Measurements from ENCODE around the gene INAFM2. TPM values are rescaled to one million over a fixed set of nuclear protein-coding genes. Genes with fewer than 3 reads are reported as not detected.

Gene INAFM2
- polyA plus RNA-seq, 3 donors = 5.1 to 19.6 (median 8.3) TPM

DNA sequence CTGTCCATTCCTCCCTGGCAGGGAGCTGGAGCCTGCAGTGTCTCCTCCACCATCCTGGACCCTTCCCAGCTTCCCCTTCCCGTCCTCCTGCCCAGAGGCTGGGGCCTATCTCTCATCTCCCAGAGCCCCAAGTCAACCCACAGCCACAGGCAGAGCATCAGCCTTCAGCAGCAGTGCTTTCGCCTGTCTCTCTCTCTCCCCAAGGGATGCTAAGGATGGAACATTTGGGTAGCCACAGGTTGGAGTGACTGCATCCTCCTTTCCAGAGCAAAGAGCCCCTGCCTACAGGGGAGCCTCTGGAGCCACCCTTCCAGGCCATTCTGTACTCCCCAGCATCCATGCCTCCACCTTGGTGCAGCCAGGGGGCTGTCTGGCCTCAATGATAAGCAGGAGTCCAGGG lies 19.9 kb upstream of the INAFM2 start:
- Histone ChIP-seq H3K9ac (ENCODE audit: insufficient read depth, low read length, poor library complexity, severe bottlenecking) (no peak overlapping the region), H2AFZ (ENCODE audit: insufficient read depth, low read depth, low read length, poor library complexity, severe bottlenecking) (no peak overlapping the region), H3K27ac (ENCODE audit: low read depth in 1 of 2, low read length in 2 of 2) (no peak overlapping the region), H4K20me1 (ENCODE audit: insufficient read depth, low read length) (peaks cover 84% of the 10 kb centered on the region), H3K27me3 (ENCODE audit: control insufficient read depth in 2 of 2, insufficient read depth in 2 of 2, low read length in 2 of 2) (no peaks in the 10 kb centered on the region), H3K4me1 (ENCODE audit: control insufficient read depth in 1 of 2, insufficient read depth in 2 of 2, low read length in 2 of 2) (peaks cover 48 to 69% of the 10 kb centered on the region in 2 donors), H3K9me3 (replicated peaks in 1 of 2; ENCODE audit: control insufficient read depth in 1 of 2, insufficient read depth in 1 of 2, low read length in 2 of 2) (no peaks in the 10 kb centered on the region), H3K4me2 (replicated peaks; ENCODE audit: extremely low read depth, low read length, poor library complexity, severe bottlenecking) (no peak overlapping the region), H3K36me3 (replicated peaks in 1 of 2; ENCODE audit: control insufficient read depth in 1 of 2, insufficient read depth in 2 of 2, low read length in 2 of 2) (peaks cover 56 to 73% of the 10 kb centered on the region in 2 donors), H3K79me2 (ENCODE audit: insufficient read depth, low read length) (peaks cover 92% of the 10 kb centered on the region), H3K4me3 (replicated peaks in 1 of 3; ENCODE audit: low read depth in 2 of 3, low read length in 3 of 3) (no peak overlapping the region)
- no peak for DNase-seq
- peak overlapping the region in 4 of 7 donors; percentile 37 to 75 (median 63) for H3K27ac Mint-ChIP-seq
- peaks cover 0 to 2% (median 0%) of the 10 kb centered on the region in 3 donors for H3K27me3 Mint-ChIP-seq (ENCODE audit: low read depth in 3 of 3)
- intact Hi-C loops (cut with micrococcal nuclease) = no loop called here
- peaks cover 55 to 70% of the 10 kb centered on the region in 2 donors for H3K36me3 Mint-ChIP-seq
- H3K4me1 Mint-ChIP-seq = peaks cover 64% of the 10 kb centered on the region
- 80% methylated on average over 1 of the region's 2 CpGs for WGBS (ENCODE audit: insufficient coverage)
- no peaks in the 10 kb centered on the region for H3K9me3 Mint-ChIP-seq
- H3K4me3 Mint-ChIP-seq = no peak overlapping the region
- TF ChIP-seq, protein P1, sequence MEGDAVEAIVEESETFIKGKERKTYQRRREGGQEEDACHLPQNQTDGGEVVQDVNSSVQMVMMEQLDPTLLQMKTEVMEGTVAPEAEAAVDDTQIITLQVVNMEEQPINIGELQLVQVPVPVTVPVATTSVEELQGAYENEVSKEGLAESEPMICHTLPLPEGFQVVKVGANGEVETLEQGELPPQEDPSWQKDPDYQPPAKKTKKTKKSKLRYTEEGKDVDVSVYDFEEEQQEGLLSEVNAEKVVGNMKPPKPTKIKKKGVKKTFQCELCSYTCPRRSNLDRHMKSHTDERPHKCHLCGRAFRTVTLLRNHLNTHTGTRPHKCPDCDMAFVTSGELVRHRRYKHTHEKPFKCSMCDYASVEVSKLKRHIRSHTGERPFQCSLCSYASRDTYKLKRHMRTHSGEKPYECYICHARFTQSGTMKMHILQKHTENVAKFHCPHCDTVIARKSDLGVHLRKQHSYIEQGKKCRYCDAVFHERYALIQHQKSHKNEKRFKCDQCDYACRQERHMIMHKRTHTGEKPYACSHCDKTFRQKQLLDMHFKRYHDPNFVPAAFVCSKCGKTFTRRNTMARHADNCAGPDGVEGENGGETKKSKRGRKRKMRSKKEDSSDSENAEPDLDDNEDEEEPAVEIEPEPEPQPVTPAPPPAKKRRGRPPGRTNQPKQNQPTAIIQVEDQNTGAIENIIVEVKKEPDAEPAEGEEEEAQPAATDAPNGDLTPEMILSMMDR (IDR thresholded peaks at IDR 0.05) = no peak

DNA sequence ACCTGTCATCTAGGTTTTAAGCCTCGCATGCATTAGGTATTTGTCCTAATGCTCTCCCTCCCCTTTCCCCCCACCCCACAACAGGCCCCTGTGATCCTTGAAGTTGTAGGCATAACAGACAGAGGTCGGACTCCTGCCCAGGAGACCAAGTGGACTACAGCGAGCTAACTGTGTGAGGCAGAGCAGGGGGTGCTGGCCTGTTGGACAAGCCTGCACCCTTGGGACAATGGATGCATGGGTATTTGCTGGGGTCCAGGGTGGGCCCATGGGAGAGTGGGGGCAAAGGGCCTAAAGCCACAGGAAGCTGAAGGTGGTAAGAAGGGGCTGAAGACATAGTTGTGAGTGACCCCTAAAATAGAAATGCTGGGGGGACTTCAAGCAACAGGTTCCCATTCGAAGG lies 18.2 kb upstream of the INAFM2 start:
- Histone ChIP-seq H3K9me3 (replicated peaks in 1 of 2; ENCODE audit: control insufficient read depth in 1 of 2, insufficient read depth in 1 of 2, low read length in 2 of 2) (no peaks in the 10 kb centered on the region), H3K4me1 (ENCODE audit: control insufficient read depth in 1 of 2, insufficient read depth in 2 of 2, low read length in 2 of 2) (peaks cover 65 to 86% of the 10 kb centered on the region in 2 donors), H3K27ac (ENCODE audit: low read depth in 1 of 2, low read length in 2 of 2) (peak overlapping the region in 1 of 2 donors; percentile 75), H3K27me3 (ENCODE audit: control insufficient read depth in 2 of 2, insufficient read depth in 2 of 2, low read length in 2 of 2) (no peaks in the 10 kb centered on the region), H3K4me3 (replicated peaks in 1 of 3; ENCODE audit: low read depth in 2 of 3, low read length in 3 of 3) (peak overlapping the region in 1 of 3 experiments; percentile 3), H3K36me3 (replicated peaks in 1 of 2; ENCODE audit: control insufficient read depth in 1 of 2, insufficient read depth in 2 of 2, low read length in 2 of 2) (peaks cover 43 to 56% of the 10 kb centered on the region in 2 donors), H3K79me2 (ENCODE audit: insufficient read depth, low read length) (peaks cover 90% of the 10 kb centered on the region), H3K4me2 (replicated peaks; ENCODE audit: extremely low read depth, low read length, poor library complexity, severe bottlenecking) (peak overlapping the region; percentile 97), H2AFZ (ENCODE audit: insufficient read depth, low read depth, low read length, poor library complexity, severe bottlenecking) (no peak overlapping the region), H4K20me1 (ENCODE audit: insufficient read depth, low read length) (peaks cover 71% of the 10 kb centered on the region), H3K9ac (ENCODE audit: insufficient read depth, low read length, poor library complexity, severe bottlenecking) (no peak overlapping the region)
- WGBS (ENCODE audit: insufficient coverage) = 100% methylated on average over 2 of the region's 4 CpGs
- H3K9me3 Mint-ChIP-seq = no peaks in the 10 kb centered on the region
- peak overlapping the region; percentile 11 to 62 for H3K4me3 Mint-ChIP-seq
- no peak overlapping the region for H3K27ac Mint-ChIP-seq
- DNase-seq = no peak
- peaks cover 41 to 54% of the 10 kb centered on the region in 2 donors for H3K36me3 Mint-ChIP-seq
- H3K4me1 Mint-ChIP-seq = peaks cover 81% of the 10 kb centered on the region
- H3K27me3 Mint-ChIP-seq (ENCODE audit: low read depth in 3 of 3) = peaks cover 0 to 2% (median 0%) of the 10 kb centered on the region in 3 donors
- intact Hi-C loops (cut with micrococcal nuclease) = no loop called here
- TF ChIP-seq, protein P1 (IDR thresholded peaks at IDR 0.05) = no peak

Measured in CD14-positive monocyte (primary cell).